HCT116 (cell line): ENCODE results near the gene GPI. TPM values are rescaled to one million over a fixed set of nuclear protein-coding genes. Genes with fewer than 3 reads are reported as not detected.

ENCODE experiments used
- ATAC-seq: fragments of 200-7000 bp; cut with Tn5 transposase; 2 replicates; pipeline ENCODE4 v1.9.1; 2020; ENCODE audit warnings: mild to moderate bottlenecking, moderate library complexity
- BruUV-seq: library from RNA; stranded (reverse); fragments of 400-500 nt; replicated peaks from 2 replicates; lab custom pipeline; 2021; lab: Mats Ljungman, UMichigan
- CTCF ChIA-PET: fragments of 300-600 bp; sonication (Branson Sonifier 250); formaldehyde crosslinking; loops from one replicate; lab custom pipeline; 2021; ENCODE audit warnings: antibody characterized with exemption; lab: Charles Lee
- POLR2A ChIA-PET: fragments of 300-600, 350-600 bp; sonication (Branson Sonifier 250); formaldehyde crosslinking; loops from one replicate; lab custom pipeline; 2021; ENCODE audit warnings: antibody characterized with exemption; lab: Charles Lee
- RAD21 ChIA-PET, 2 experiments: fragments of 300-600 bp; sonication (Branson Sonifier 250); formaldehyde crosslinking; loops; one replicate each; lab custom pipeline; 2023; ENCODE audit warnings: low total read pairs in 2 of 2; ENCODE audit not compliant: uncharacterized antibody in 2 of 2, unreplicated experiment in 2 of 2, low non-redundant PET in 1 of 2; lab: Charles Lee
- DNase-seq: peaks from one replicate; pipeline ENCODE4 v3.0.0-alpha.2; 2010; ENCODE audit warnings: low read depth, low spot score
- H2AFZ ChIP-seq: fragments of 200-600 bp; shearing (Covaris generic), sonication (generic); 2 replicates; pipeline ENCODE4 v1.6.1; 2017; ENCODE audit warnings: low read depth, mixed run types, mixed read lengths, antibody characterized with exemption, low read length; ENCODE audit not compliant: poor library complexity, severe bottlenecking
- H3K27ac ChIP-seq: 2 replicates; pipeline ENCODE4 v1.5.1; 2012; ENCODE audit warnings: low read depth, low read length
- H3K27me3 ChIP-seq: fragments of 200-600 bp; sonication (generic); 2 replicates; pipeline ENCODE4 v1.6.1; 2016; ENCODE audit warnings: mixed run types, low read length, mixed read lengths; ENCODE audit not compliant: insufficient read depth
- H3K36me3 ChIP-seq, 2 experiments: fragments of 200-500 bp in 1 of 2; fragments of 200-600 bp in 1 of 2; sonication (Bioruptor generic) in 1 of 2; sonication (generic) in 1 of 2; 2 replicates each; pipeline versions ENCODE4 v1.5.1 to v1.6.1; 2014 to 2016; ENCODE audit warnings: low read length in 2 of 2, inconsistent platforms in 1 of 2, mixed read lengths in 1 of 2, mixed run types in 1 of 2; ENCODE audit not compliant: insufficient read depth in 2 of 2, control insufficient read depth in 1 of 2
- H3K4me1 ChIP-seq, 2 experiments: fragments of 200-600 bp in 1 of 2; sonication (generic) in 1 of 2; 2 replicates each; pipeline versions ENCODE4 v1.5.1 to v1.6.1; 2012 to 2017; ENCODE audit warnings: low read length in 2 of 2, inconsistent platforms in 1 of 2, mild to moderate bottlenecking in 1 of 2, mixed read lengths in 1 of 2, mixed run types in 1 of 2, moderate library complexity in 1 of 2; ENCODE audit not compliant: insufficient read depth in 2 of 2, control insufficient read depth in 1 of 2
- H3K4me2 ChIP-seq: fragments of 200-600 bp; sonication (generic); 2 replicates; pipeline ENCODE4 v1.6.1; 2017; ENCODE audit warnings: mixed run types, low read length, mixed read lengths
- H3K4me3 ChIP-seq, 2 experiments: fragments of 200-600 bp in 1 of 2; sonication (generic) in 1 of 2; replicated peaks in 1 of 2; 2 replicates each; pipeline ENCODE4 v1.5.1; 2011 to 2016; ENCODE audit warnings: low read length in 2 of 2, control low read depth in 1 of 2, low read depth in 1 of 2, mild to moderate bottlenecking in 1 of 2, mixed read lengths in 1 of 2, mixed run types in 1 of 2
- H3K79me2 ChIP-seq: fragments of 200-600 bp; sonication (generic); 2 replicates; pipeline ENCODE4 v1.6.1; 2017; ENCODE audit warnings: mild to moderate bottlenecking, mixed run types, low read length, moderate library complexity, mixed read lengths; ENCODE audit not compliant: insufficient read depth
- H3K9ac ChIP-seq: fragments of 200-600 bp; sonication (generic); 2 replicates; pipeline ENCODE4 v1.6.1; 2016; ENCODE audit warnings: low read length, mixed read lengths
- H3K9me2 ChIP-seq: fragments of 200-600 bp; sonication (generic), shearing (Covaris generic); 2 replicates; pipeline ENCODE4 v1.6.1; 2017; ENCODE audit warnings: mixed run types, mild to moderate bottlenecking, moderate library complexity; ENCODE audit not compliant: insufficient read depth
- H3K9me3 ChIP-seq, 2 experiments: fragments of 200-500 bp in 1 of 2; fragments of 200-600 bp in 1 of 2; sonication (Bioruptor generic) in 1 of 2; sonication (generic) in 1 of 2; 2 replicates each; pipeline ENCODE4 v1.6.1; 2014 to 2017; ENCODE audit warnings: low read length in 2 of 2, mixed read lengths in 2 of 2, inconsistent platforms in 1 of 2, low read depth in 1 of 2, mild to moderate bottlenecking in 1 of 2, mixed run types in 1 of 2, moderate library complexity in 1 of 2; ENCODE audit not compliant: control insufficient read depth in 1 of 2, insufficient read depth in 1 of 2
- H4K20me1 ChIP-seq: fragments of 200-600 bp; sonication (generic), shearing (Covaris generic); 2 replicates; pipeline ENCODE4 v1.6.1; 2017; ENCODE audit warnings: mixed run types, mild to moderate bottlenecking, moderate library complexity; ENCODE audit not compliant: insufficient read depth
- CBX3 ChIP-seq: IDR thresholded peaks from 2 replicates; pipeline ENCODE4 v1.6.1; 2012; ENCODE audit warnings: low read depth
- CEBPB ChIP-seq: IDR thresholded peaks from 2 replicates; pipeline ENCODE4 v1.6.1; 2012; ENCODE audit warnings: low read depth
- CTCF ChIP-seq, 3 experiments: fragments of 200-600 bp in 1 of 3; sonication (generic) in 1 of 3; IDR thresholded peaks in 2 of 3; conservative IDR thresholded peaks in 1 of 3; 2 replicates each; pipeline ENCODE4 v1.5.1; 2012 to 2017; ENCODE audit warnings: low read depth in 2 of 3, low read length in 2 of 3, antibody characterized with exemption in 1 of 3, borderline replicate concordance in 1 of 3, control low read depth in 1 of 3, mild to moderate bottlenecking in 1 of 3, mixed read lengths in 1 of 3, mixed run types in 1 of 3, moderate library complexity in 1 of 3; ENCODE audit not compliant: insufficient read depth in 1 of 3
- ELF1 ChIP-seq: IDR thresholded peaks from 2 replicates; pipeline ENCODE4 v1.6.1; 2012; ENCODE audit warnings: low read depth, borderline replicate concordance
- EZH2phosphoT487 ChIP-seq: fragments of 200-600 bp; IDR thresholded peaks from 2 replicates; pipeline ENCODE4 v1.6.1; 2018; ENCODE audit warnings: antibody characterized with exemption, borderline replicate concordance
- FOSL1 ChIP-seq: IDR thresholded peaks from 2 replicates; pipeline ENCODE4 v1.6.1; 2012; ENCODE audit warnings: low read depth
- JUND ChIP-seq: IDR thresholded peaks from 2 replicates; pipeline ENCODE4 v1.6.1; 2012
- MAX ChIP-seq: IDR thresholded peaks from 2 replicates; pipeline ENCODE4 v1.6.1; 2012
- POLR2A ChIP-seq: IDR thresholded peaks from 2 replicates; pipeline ENCODE4 v1.7.0; 2011; ENCODE audit warnings: borderline replicate concordance; ENCODE audit not compliant: insufficient read depth, insufficient read length; ENCODE audit errors: extremely low read depth
- POLR2AphosphoS5 ChIP-seq: IDR thresholded peaks from 2 replicates; pipeline ENCODE4 v1.6.1; 2011; ENCODE audit warnings: mild to moderate bottlenecking, low read depth, low read length, moderate library complexity
- RAD21 ChIP-seq: IDR thresholded peaks from 2 replicates; pipeline ENCODE4 v1.6.1; 2012; ENCODE audit warnings: low read depth, mild to moderate bottlenecking
- SIN3A ChIP-seq: IDR thresholded peaks from 2 replicates; pipeline ENCODE4 v1.6.1; 2012; ENCODE audit warnings: low read depth
- SRF ChIP-seq: IDR thresholded peaks from 2 replicates; pipeline ENCODE4 v1.6.1; 2012; ENCODE audit warnings: low read depth
- YY1 ChIP-seq: IDR thresholded peaks from 2 replicates; pipeline ENCODE4 v1.6.1; 2011; ENCODE audit warnings: low read length, low read depth, moderate library complexity, mild to moderate bottlenecking; ENCODE audit not compliant: insufficient replicate concordance; ENCODE audit errors: extremely low read depth
- ZBTB33 ChIP-seq: IDR thresholded peaks from 2 replicates; pipeline ENCODE4 v1.6.1; 2011; ENCODE audit warnings: mild to moderate bottlenecking, low read length, moderate library complexity; ENCODE audit not compliant: insufficient replicate concordance; ENCODE audit errors: extremely low read depth
- ZNF274 ChIP-seq: fragments of 200-500 bp; sonication (Bioruptor generic); IDR thresholded peaks from 2 replicates; pipeline ENCODE4 v1.6.1; 2014; ENCODE audit warnings: mild to moderate bottlenecking, low read depth, low read length, inconsistent platforms
- intact Hi-C: fragments of 100-400 bp; cut with micrococcal nuclease; formaldehyde crosslinking; loops from 2 replicates; pipeline ENCODE4 v1.10.0; 2022
- total RNA-seq: library from RNA; stranded (reverse); gene quantifications from one replicate; pipeline ENCODE4 v1.2.1, GENCODE V29; 2021; ENCODE audit not compliant: unreplicated experiment

Gene GPI
- total RNA-seq, 1 experiment from 2014 or later = 787 TPM

- H3K9me2 ChIP-seq = no peaks in the 10 kb centered on the region
- ChIA-PET POLR2A (no interaction called here), RAD21 (no interaction called here), CTCF (interaction anchor here (0.6 kb wide), 1 partner anchor 12 kb away, joined by 6 read pairs; no protein-coding TSS in a partner anchor)
- intact Hi-C loops = no loop called here
- ATAC-seq = no peak
- no peak overlapping the region for H2AFZ ChIP-seq
- peaks cover 90% of the 10 kb centered on the region for H3K79me2 ChIP-seq
- DNase-seq = no peak
- peaks cover 15 to 23% of the 10 kb centered on the region in 2 experiments; a peak in 3 of 4 replicates for H3K4me1 ChIP-seq
- TF ChIP-seq EZH2phosphoT487 (no peak), FOSL1 (no peak), ELF1 (no peak), ZNF274 (no peak)
- peaks cover 48% of the 10 kb centered on the region for H4K20me1 ChIP-seq
- no peak overlapping the region for H3K4me3 ChIP-seq
- H3K4me2 ChIP-seq = no peak overlapping the region
- H3K9me3 ChIP-seq = no peaks in the 10 kb centered on the region
- no TSS peak for BruUV-seq
- H3K27ac ChIP-seq = no peak overlapping the region
- H3K27me3 ChIP-seq = no peaks in the 10 kb centered on the region
- H3K9ac ChIP-seq = no peak overlapping the region
- peaks cover 45 to 58% of the 10 kb centered on the region in 2 experiments for H3K36me3 ChIP-seq
These were observed 66.8 kb downstream of the GPI start for GRCh38 chr19:34431681-34432402.

- Histone ChIP-seq H3K9me2 (no peaks in the 10 kb centered on the region), H3K27ac (no peak overlapping the region), H3K4me3 (no peak overlapping the region), H4K20me1 (peaks cover 48% of the 10 kb centered on the region), H3K4me1 (peaks cover 15 to 20% of the 10 kb centered on the region in 2 experiments; a peak in 3 of 4 replicates), H2AFZ (no peak overlapping the region), H3K9me3 (no peaks in the 10 kb centered on the region), H3K4me2 (no peak overlapping the region), H3K27me3 (no peaks in the 10 kb centered on the region), H3K79me2 (peaks cover 100% of the 10 kb centered on the region), H3K9ac (no peak overlapping the region), H3K36me3 (peaks cover 46 to 65% of the 10 kb centered on the region in 2 experiments)
- BruUV-seq = no TSS peak
- intact Hi-C loops = no loop called here
- no peak for DNase-seq
- CTCF ChIA-PET = no interaction called here
- POLR2A ChIA-PET = no interaction called here
- RAD21 ChIA-PET = no interaction called here
- ATAC-seq = no peak
- TF ChIP-seq RAD21 (no peak), POLR2A (no peak), SRF (no peak), MAX (no peak), POLR2AphosphoS5 (no peak), YY1 (no peak), EZH2phosphoT487 (no peak), JUND (no peak), ZBTB33 (no peak), CEBPB (no peak), CBX3 (no peak), CTCF (IDR thresholded peaks at IDR 0.05 in 2 of 3, conservative IDR thresholded peaks at IDR 0.05 in 1 of 3; ENCODE audit: borderline replicate concordance in 1 of 3, insufficient read depth in 1 of 3, low read depth in 2 of 3, low read length in 2 of 3) (no peak), SIN3A (no peak), ZNF274 (no peak), FOSL1 (no peak)
These were observed 67.8 kb downstream of the GPI start for GRCh38 chr19:34432797-34433196.
